BJ (cell line): Measurements from ENCODE around the gene RASSF8. TPM values are rescaled to one million over a fixed set of nuclear protein-coding genes. Genes with fewer than 3 reads are reported as not detected.

Experiments
- CTCF ChIA-PET: fragments of 350-600 bp; formaldehyde crosslinking; extraction: SDS; loops from one replicate; lab custom pipeline; 2021; ENCODE audit warnings: antibody characterized with exemption, inconsistent platforms; lab: Yijun Ruan, JAX
- POLR2A ChIA-PET: fragments of 300-600 bp; sonication (Branson Sonifier 250); formaldehyde crosslinking; extraction: SDS; loops from one replicate; lab custom pipeline; 2021; ENCODE audit warnings: antibody characterized with exemption; lab: Charles Lee
- DNase-seq: peaks from one replicate; pipeline ENCODE4 v3.0.0-alpha.2; 2011; ENCODE audit warnings: low read depth
- H3K27me3 ChIP-seq: 2 replicates; pipeline ENCODE4 v1.6.0; 2011; ENCODE audit warnings: low read length; ENCODE audit not compliant: control insufficient read depth, insufficient read depth
- H3K36me3 ChIP-seq: 2 replicates; pipeline ENCODE4 v1.5.1; 2011; ENCODE audit warnings: low read length; ENCODE audit not compliant: control insufficient read depth, insufficient read depth
- H3K4me3 ChIP-seq: 2 replicates; pipeline ENCODE4 v1.5.1; 2011; ENCODE audit warnings: low read depth, mild to moderate bottlenecking, control low read depth, low read length
- CTCF ChIP-seq: IDR thresholded peaks from 2 replicates; pipeline ENCODE4 v1.5.1; 2011; ENCODE audit warnings: low read depth, mild to moderate bottlenecking, control low read depth, inconsistent platforms, low read length, moderate library complexity; ENCODE audit not compliant: insufficient read depth
- polyA plus RNA-seq: library from polyadenylated mRNA; depleted of rRNA; stranded (reverse); fragments of >200 nt; gene quantifications from 2 replicates; pipeline ENCODE4 v1.2.3, GENCODE V29; 2011

Gene RASSF8
- polyA plus RNA-seq, 1 experiment, result 35.8 TPM

GRCh38 chr12:26121323-26122060, 163.0 kb downstream of the RASSF8 start:
- Histone ChIP-seq H3K36me3 (no peaks in the 10 kb centered on the region), H3K4me3 (peak overlapping the region; percentile 56), H3K27me3 (no peaks in the 10 kb centered on the region)
- no peak for DNase-seq
- TF ChIP-seq CTCF, result no peak
- CTCF ChIA-PET, result interaction anchor here (0.6 to 5.9 kb wide), 12 partner anchors 19 to 580 kb away, joined by 3 to 18 read pairs (median 4); no protein-coding TSS in a partner anchor
- POLR2A ChIA-PET, result no interaction called here

DNA sequence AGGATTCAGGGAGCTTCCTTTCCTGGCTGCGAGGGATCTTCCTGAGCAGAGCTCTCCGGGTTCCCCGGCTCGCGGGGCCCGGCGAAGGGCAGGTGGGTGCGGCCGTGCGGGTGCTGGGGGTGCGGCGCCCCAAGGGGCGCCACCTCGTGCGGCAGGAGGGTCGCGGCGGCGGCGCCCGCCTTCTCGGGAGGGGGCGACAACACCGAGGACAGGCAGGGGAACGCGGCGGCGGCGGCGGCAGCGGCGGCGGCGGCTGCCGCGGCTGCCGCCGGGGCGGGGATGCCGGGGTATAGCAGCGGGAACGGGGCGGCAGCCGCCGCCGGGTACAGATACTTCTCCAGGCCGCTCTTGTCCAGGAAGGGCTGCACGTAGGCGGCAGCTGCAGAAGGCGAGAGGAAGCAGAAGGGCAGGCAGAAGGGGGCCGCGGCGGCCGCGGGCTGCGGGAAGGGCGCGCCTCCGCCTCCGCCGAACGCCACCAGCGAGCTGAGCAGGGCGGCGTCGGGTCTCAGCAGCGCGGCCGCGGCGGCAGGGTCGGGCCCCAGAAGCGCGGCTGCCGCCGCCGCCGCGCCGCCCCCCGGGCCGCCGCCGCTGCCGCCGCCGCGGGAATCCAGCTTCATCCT, 163.7 kb downstream of the RASSF8 start:
- TF ChIP-seq CTCF, result no peak
- Histone ChIP-seq H3K4me3 (peak overlapping the region; percentile 56), H3K27me3 (no peaks in the 10 kb centered on the region), H3K36me3 (no peaks in the 10 kb centered on the region)
- no peak for DNase-seq
- CTCF ChIA-PET, result interaction anchor here (0.6 to 5.9 kb wide), 16 partner anchors 20 to 967 kb away, joined by 3 to 18 read pairs (median 4); no protein-coding TSS in a partner anchor
- POLR2A ChIA-PET, result interaction anchor here (0.5 kb wide), 1 partner anchor 129 kb away, joined by 3 read pairs; no protein-coding TSS in a partner anchor

- Histone ChIP-seq H3K27me3 (no peaks in the 10 kb centered on the region), H3K36me3 (no peaks in the 10 kb centered on the region), H3K4me3 (peak overlapping the region; percentile 56)
- no peak for DNase-seq
- peak; percentile 44 for TF ChIP-seq CTCF
- POLR2A ChIA-PET, result no interaction called here
- CTCF ChIA-PET, result interaction anchor here (0.6 to 5.9 kb wide), 17 partner anchors 7 to 968 kb away, joined by 3 to 18 read pairs (median 4); no protein-coding TSS in a partner anchor
Measured at GRCh38 chr12:26122681-26123481, 164.4 kb downstream of the RASSF8 start.

- ChIA-PET POLR2A (no interaction called here), CTCF (interaction anchor here (0.8 to 5.9 kb wide), 14 partner anchors 8 to 529 kb away, joined by 3 to 18 read pairs (median 4); no protein-coding TSS in a partner anchor)
- H3K36me3 ChIP-seq, result no peaks in the 10 kb centered on the region
- no peak for DNase-seq
- no peak for TF ChIP-seq CTCF
- H3K4me3 ChIP-seq, result peak overlapping the region; percentile 56
- H3K27me3 ChIP-seq, result no peaks in the 10 kb centered on the region
Measured at GRCh38 chr12:26123482-26123980, 165.0 kb downstream of the RASSF8 start.
